C4-2B (cell line): ENCODE results near the gene RBM25.
"Not testable (repeated sequence)": the region's sequence is repeated elsewhere in the genome, so short reads cannot be mapped to it uniquely, and the experiment has no call there.

ENCODE experiments used
- H3K27ac ChIP-seq: fragments of 450-650 bp; 2 replicates; pipeline ENCODE4 v1.5.1; 2017
- ZFX ChIP-seq: fragments of 450-650 bp; IDR thresholded peaks from 2 replicates; pipeline ENCODE4 v1.6.1; 2017
- TF ChIP-seq, protein P1 (sequence below): fragments of 450-650 bp; conservative IDR thresholded peaks from 2 replicates; pipeline ENCODE4 v1.5.1; 2017; ENCODE audit warnings: mild to moderate bottlenecking

RBM25 gene

DNA sequence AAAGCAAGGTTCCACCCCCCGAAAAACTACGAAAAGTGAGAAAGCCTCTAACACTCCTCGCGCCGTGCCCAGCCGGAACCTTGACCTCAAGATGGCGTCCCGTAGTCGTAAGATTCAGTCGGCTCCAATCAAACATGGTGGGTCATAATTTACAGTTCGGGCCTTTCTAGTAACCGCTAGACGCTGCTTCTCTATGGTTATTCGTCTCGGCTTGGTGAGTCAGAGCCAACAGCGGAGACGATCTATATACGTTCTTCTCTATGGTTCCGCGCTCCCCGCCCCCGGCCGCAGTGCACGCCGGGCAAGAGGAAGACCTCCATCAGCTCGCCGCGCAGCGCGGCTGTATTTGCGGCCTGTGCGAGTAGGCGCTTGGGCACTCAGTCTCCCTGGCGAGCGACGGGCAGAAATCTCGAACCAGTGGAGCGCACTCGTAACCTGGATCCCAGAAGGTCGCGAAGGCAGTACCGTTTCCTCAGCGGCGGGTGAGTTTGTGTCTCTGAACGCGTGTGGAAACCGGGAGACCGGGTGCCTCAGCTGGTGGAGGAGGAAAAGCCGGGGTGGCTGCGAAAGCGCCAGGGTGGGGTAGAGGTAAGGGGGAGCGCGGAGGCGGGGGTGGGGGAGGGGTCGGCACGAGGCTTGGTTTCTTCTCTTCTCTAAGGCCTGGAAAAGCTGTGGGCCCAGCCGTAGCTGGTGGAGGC lies at the start of gene RBM25:
Gene RBM25, plus strand, starts transcription at position 311 of the 698 bp plus-strand sequence. CDS start 13,108 bp downstream, outside the sequence.
- TF ChIP-seq, protein P1, sequence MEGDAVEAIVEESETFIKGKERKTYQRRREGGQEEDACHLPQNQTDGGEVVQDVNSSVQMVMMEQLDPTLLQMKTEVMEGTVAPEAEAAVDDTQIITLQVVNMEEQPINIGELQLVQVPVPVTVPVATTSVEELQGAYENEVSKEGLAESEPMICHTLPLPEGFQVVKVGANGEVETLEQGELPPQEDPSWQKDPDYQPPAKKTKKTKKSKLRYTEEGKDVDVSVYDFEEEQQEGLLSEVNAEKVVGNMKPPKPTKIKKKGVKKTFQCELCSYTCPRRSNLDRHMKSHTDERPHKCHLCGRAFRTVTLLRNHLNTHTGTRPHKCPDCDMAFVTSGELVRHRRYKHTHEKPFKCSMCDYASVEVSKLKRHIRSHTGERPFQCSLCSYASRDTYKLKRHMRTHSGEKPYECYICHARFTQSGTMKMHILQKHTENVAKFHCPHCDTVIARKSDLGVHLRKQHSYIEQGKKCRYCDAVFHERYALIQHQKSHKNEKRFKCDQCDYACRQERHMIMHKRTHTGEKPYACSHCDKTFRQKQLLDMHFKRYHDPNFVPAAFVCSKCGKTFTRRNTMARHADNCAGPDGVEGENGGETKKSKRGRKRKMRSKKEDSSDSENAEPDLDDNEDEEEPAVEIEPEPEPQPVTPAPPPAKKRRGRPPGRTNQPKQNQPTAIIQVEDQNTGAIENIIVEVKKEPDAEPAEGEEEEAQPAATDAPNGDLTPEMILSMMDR, result no peak
- peak; percentile 94 for TF ChIP-seq ZFX
- H3K27ac ChIP-seq, result peak within 1 kb of the TSS; percentile 86

DNA sequence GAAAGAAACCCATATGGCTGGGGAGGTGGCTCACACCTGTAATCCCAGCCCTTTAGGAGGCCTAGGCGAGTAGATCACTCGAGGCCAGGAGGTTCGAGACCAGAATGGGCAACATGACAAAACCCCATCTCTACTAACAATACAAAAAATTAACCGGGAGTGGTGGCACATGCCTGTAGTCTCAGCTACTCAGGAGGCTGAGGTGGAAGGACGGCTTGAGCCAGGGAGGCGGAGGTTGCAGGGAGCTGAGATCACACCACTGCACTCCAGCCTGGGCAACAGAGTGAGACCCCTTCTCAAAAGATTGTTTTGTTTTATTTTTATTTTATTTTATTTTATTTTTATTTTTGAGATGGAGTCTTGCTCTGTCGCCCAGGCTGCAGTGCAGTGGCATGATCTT lies 47.1 kb upstream of the RBM25 start:
- H3K27ac ChIP-seq, result not testable (repeated sequence)

DNA sequence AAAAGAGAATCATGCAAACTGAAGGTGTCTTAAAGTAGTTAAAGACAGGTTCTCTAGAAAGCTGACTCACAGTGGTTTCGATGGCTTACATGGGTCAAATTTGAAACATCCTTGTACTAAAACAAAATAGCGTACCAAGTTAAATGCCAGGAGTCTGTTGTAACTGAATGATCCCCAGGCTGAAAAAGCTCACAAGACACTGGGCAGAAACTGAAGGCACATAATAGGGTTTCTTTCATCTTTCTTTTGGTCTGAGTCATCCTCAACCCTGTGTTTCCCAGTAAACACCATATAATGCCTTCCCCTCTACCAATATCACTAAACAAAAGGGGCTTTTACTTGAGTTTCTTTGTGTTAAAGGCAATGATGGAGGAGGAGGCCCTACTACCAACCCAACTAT lies 44.2 kb upstream of the RBM25 start:
- H3K27ac ChIP-seq, result no peak overlapping the region
- no peak for TF ChIP-seq ZFX
- TF ChIP-seq, protein P1, result no peak

DNA sequence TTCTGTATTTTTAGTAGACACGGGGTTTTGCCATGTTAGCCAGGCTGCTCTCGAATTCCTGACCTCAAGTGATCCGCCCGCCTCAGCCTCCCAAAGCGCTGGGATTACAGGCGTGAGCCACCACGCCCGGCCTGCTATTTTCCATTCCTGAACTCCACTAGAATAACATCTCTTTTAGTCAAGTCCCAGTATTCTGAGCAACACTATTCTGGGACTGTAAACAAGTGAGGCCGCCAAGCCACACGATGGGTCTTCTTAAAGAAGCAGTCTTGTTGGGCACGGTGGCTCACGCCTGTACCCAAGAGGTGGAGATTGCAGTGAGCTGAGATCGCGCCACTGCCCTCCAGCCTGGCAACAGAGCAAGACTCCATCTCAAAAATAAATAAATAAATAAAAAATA lies 42.8 kb upstream of the RBM25 start:
- not testable (repeated sequence) for H3K27ac ChIP-seq

DNA sequence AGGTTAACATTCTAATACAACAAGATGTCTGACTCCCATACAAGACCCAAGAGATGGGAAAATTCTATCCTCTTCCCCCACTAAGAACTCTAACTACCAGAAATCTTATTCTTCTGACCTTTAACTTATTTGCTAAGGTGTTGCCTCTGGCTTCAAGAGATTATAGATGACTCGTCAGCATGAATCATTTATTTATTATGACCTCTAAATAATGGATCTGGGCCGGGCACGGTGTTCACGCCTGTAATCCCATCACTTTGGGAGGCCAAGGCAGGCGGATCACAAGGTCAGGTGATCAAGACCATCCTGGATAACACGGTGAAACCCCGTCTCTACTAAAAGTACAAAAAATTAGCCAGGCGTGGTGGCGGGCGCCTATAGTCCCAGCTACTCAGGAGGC lies 42.3 kb upstream of the RBM25 start:
- not testable (repeated sequence) for H3K27ac ChIP-seq

DNA sequence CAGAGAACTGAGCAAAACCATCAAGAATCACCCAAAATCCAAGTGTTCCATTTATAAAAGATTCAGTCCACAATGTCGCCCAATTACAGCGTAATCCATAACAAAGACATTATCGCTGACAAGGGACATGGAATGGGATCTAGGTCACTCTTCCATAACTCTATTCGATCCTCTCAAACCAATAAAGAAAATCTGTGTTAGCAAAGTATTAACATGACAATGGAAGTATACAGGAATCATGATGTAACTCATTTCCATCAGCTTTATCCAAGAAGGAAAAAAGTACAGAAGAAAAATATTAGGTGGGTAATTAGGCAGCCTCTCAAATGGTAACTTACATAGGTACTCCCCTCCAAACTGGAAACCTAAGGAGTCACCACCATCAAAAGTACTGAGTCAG lies 36.3 kb upstream of the RBM25 start:
- TF ChIP-seq ZFX, result no peak
- TF ChIP-seq, protein P1, result no peak
- H3K27ac ChIP-seq, result no peak overlapping the region

DNA sequence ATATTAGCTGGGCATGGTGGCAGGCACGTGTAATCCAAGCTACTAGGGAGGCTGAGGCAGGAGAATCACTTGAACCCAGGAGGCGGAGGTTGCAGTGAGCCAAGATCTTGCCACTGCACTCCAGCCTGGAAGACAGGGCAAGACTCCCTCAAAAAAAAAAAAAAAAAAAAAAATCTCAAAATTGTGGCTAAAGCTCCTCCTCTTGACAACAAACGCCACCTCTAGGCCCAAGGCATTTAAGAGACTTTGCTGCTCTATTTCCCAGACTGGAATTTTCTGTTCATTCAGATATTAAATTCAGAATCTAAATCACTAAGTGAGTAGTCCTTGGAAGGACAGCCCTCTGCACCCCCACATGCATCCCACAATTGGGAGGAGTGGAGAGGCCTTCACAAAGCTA lies 32.8 kb upstream of the RBM25 start:
- H3K27ac ChIP-seq, result no peak overlapping the region
- TF ChIP-seq ZFX, result no peak
- TF ChIP-seq, protein P1, result no peak

DNA sequence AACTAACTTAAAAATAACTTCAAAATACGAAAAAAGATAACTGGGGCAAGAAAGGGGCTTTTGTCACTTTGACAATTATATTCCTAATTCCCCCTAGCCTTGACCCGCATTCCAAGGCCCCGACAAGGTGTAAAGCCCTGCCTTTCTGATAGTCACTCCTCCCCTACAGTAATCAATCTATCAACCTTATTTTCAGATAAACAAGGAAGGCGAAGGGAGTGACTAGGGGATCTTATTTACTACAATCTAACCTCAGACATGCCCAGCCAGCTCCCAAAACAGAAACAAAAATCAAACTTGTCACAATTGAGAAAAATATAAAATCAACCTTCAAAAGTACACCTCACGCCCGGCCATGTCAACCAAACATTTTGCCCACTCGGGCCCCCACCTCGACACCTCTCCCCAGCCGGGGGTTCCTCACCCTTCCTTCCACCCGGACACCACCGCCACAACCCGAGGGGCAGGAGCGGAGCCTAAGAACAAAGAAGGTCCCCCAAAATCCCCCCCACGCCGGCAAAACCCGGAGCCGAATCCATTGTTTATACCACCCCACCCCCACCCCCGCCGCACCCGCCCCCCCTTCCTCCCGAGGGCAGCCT lies 32.0 kb upstream of the RBM25 start:
- peak overlapping the region; percentile 48 for H3K27ac ChIP-seq
- TF ChIP-seq, protein P1, result no peak
- no peak for TF ChIP-seq ZFX

DNA sequence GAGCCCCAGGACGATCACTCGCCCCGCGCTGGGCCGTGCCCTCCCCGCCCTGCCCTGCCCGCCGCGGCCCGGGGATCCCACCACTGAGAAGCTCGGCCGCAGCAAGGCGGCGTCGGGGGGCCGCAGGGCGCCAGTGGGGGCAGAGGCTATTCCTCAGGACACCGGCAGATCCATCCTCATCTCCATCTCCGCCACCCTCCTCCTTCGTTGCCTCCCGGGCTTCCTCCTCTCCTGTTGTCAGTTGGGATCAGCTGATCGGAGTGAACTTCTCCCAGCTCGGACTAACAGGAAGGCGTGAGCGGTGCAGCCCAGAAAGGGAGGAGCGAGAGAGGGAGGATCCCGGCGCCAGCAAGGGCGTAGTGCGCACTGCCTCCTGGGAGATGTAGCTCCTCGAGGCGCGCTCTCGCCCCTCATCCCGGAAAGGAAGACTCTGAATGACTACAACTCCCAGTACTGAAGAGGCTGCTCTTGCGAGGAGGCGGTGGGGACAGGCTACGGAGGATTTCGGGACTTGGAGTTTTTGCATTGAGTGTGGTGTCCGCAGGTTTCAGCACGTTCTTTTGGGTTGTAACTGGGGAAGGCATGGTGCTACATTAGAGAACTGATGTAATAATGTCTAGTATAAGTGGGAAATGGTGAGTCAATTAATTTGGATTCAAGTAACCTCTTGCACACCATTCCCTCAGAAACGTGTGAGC lies 31.3 kb upstream of the RBM25 start, which contains the start of gene ZFYVE1:
Gene ZFYVE1, minus strand, starts transcription at position 262 of the 698 bp plus-strand sequence. CDS start 2,598 bp downstream, outside the sequence.
- TF ChIP-seq, protein P1, result no peak
- no peak for TF ChIP-seq ZFX
- peak within 1 kb of the TSS; percentile 48 for H3K27ac ChIP-seq
